Measurements from ENCODE around the gene DNASE1L2.

Gene DNASE1L2, protein sequence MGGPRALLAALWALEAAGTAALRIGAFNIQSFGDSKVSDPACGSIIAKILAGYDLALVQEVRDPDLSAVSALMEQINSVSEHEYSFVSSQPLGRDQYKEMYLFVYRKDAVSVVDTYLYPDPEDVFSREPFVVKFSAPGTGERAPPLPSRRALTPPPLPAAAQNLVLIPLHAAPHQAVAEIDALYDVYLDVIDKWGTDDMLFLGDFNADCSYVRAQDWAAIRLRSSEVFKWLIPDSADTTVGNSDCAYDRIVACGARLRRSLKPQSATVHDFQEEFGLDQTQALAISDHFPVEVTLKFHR

DNA sequence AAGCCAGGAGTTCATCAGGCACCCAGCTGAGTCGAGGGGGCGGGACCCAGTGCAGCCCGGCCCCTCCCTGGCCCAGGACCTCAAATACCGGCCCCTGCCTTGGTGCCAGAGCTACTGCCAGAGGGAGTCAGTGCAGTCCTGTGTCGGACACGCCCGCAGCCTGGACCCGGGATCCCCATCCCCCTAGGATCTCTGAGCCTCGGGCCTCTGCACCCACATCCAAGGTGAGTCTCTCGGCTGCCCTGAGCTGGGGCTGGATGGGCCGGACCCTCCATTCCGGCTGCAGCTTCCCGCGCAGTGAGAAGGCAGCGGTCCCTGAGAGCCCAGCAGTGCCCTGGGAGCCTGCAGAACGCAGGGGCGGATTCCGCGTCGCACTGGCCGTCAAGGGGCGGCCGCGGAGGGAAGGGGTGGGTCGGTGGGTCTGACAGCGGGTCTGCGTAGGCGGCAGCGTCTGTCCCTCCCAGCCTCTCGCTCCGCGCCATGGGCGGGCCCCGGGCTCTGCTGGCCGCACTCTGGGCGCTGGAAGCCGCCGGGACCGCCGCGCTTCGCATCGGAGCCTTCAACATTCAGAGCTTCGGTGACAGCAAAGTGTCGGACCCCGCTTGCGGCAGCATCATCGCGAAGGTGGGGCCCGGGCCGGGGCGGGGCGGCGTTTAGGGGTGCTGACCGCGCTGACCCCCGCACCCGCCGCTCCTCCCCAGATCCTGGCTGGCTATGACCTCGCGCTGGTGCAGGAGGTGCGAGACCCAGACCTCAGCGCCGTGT lies at the start of gene DNASE1L2:
Gene DNASE1L2, plus strand, starts transcription at position 108 of the 765 bp plus-strand sequence. Its CDS starts 373 bp downstream, at position 481.
- DNase-seq (ENCODE audit: extremely low read depth, low read depth) = no peak
- TF ChIP-seq, protein P1, sequence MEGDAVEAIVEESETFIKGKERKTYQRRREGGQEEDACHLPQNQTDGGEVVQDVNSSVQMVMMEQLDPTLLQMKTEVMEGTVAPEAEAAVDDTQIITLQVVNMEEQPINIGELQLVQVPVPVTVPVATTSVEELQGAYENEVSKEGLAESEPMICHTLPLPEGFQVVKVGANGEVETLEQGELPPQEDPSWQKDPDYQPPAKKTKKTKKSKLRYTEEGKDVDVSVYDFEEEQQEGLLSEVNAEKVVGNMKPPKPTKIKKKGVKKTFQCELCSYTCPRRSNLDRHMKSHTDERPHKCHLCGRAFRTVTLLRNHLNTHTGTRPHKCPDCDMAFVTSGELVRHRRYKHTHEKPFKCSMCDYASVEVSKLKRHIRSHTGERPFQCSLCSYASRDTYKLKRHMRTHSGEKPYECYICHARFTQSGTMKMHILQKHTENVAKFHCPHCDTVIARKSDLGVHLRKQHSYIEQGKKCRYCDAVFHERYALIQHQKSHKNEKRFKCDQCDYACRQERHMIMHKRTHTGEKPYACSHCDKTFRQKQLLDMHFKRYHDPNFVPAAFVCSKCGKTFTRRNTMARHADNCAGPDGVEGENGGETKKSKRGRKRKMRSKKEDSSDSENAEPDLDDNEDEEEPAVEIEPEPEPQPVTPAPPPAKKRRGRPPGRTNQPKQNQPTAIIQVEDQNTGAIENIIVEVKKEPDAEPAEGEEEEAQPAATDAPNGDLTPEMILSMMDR (IDR thresholded peaks at IDR 0.05; ENCODE audit: low read depth, low read length) = no peak; the same call in 1 of the 2 replicates

DNA sequence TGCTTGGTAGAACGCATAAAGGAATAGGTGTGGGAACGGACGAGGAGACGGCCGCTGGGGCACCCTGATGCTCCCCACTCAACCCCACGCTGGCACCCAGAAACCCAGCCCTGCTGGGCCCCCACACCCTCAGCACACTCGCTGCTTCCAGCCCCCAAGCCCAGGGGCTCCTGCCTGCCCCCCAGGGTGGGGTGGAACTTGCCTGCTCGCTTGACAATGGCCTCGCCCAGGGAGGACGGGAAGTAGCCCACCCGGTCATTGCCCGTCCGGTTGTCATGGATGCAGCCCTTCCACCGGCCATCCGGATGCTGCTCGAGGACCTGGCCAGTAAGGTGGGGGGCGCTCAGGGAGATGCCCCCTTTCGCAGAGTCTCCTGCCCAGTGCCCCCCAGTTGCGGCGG lies 49.7 kb upstream of the DNASE1L2 start:
- TF ChIP-seq, protein P1 (IDR thresholded peaks at IDR 0.05; ENCODE audit: low read depth, low read length) = no peak
- DNase-seq (ENCODE audit: extremely low read depth, low read depth) = no peak

DNA sequence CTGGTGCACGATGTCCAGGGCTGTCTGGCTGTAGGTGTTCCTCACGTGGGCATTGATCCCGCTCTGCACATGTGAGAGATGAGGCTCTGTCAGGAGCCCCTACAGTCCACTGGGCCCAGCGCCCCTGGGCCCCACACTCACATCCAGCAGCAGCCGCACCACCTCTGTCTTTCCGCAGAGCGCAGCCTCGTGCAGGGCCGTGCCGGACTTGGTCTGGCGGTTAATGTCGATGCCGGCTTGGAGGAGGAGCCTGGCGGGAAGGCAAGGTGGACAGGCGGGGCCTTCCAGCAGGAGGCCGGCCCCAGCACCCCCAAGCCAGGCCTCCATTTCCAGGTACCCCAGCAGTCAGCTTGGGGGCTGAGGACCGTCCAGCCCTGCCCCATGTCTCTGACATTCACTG lies 49.0 kb upstream of the DNASE1L2 start:
- DNase-seq (ENCODE audit: extremely low read depth, low read depth) = no peak
- TF ChIP-seq, protein P1 (IDR thresholded peaks at IDR 0.05; ENCODE audit: low read depth, low read length) = no peak

DNA sequence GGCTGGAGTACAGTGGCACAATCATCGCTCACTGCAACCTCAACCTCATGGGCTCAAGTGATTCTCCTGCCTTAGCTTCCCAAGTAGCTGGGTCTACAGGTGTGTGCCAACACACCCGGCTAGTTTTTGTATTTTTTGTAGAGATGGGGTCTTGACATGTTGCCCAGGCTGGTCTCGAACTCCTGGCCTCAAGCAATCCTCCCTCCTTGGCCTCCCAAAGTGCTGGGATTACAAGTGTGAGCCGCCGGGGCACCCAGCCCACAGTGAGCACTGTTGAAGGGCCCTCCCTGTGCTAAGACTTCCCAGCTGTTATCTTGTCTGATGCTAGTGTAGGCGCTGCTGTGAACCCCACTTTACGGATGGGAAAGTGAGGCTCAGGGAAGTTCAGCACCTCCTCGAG lies 47.8 kb upstream of the DNASE1L2 start:
- TF ChIP-seq, protein P1 (IDR thresholded peaks at IDR 0.05; ENCODE audit: low read depth, low read length) = no peak

DNA sequence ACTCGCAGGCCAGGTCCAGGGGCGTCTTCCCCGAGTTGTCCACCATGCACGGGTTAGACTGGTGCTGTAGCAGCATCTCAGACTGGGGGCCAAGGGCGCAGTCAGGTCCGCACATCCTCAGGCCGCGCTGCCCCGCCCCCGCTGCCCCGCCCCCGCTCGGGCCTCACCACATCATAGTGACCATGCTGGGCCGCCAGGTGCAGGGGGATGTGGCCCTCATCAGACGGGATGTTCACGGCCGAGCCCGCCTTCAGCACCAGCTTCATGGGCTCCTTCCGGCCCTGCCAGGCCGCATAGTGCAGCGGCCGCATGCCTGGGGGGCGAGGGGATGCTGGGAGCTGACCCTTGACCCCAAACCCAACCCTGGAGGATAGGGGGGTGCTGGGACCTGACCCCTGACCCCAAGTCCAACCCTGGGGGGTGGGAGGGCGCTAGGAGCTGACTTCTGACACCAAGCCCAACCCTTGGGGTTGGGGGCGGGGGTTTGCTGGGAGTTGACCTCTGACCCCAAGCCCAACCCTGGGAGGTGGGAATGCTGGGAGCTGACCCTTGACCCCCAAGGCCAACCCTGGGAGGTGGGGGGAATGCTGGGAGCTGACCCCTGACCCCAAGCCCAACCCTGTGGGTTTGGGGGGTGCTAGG lies 46.9 kb upstream of the DNASE1L2 start:
- DNase-seq (ENCODE audit: extremely low read depth, low read depth) = no peak
- TF ChIP-seq, protein P1 (IDR thresholded peaks at IDR 0.05; ENCODE audit: low read depth, low read length) = no peak

More for the DNA sequence above, 47.8 kb upstream of the DNASE1L2 start:
- no peak for DNase-seq (ENCODE audit: extremely low read depth, low read depth)

DNA sequence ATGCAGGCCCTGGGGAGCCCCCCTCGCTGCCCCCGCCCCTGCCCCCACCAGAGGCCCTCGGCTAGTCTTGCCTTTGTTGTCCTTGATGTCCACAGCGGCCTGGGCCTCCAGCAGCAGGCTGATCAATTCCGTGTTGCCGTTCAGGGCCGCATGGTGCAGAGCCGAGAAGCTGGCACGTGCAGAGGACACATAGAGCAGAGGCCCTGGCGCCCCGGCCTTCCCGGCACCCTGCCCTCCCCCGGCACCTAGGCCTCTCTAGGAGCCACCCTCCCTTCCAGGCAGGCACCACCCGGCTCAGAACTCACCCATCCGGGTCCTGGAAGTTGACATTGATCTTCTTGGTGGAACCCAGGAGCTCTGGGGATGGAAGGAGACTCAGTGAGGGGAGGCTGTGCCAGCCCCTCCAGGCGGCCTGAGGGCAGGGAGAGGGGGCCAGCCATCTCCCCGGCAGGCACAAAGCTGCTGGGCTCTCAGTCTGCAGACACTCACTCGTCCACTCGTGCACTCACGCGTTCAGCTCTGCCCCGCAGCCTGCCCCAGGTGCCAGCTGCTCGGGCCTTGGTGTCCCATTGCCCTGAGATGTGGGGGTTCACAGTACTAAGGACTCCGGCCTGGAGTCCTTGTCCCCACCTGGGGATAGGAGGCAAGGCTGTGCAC lies 46.1 kb upstream of the DNASE1L2 start:
- TF ChIP-seq, protein P1 (IDR thresholded peaks at IDR 0.05; ENCODE audit: low read depth, low read length) = no peak
- DNase-seq (ENCODE audit: extremely low read depth, low read depth) = no peak

Measured in AG09319 (cell line).